GM21360 (cell line): ENCODE data around the gene OPALIN.
"Not testable (repeated sequence)": the region's sequence is repeated elsewhere in the genome, so short reads cannot be mapped to it uniquely, and the experiment has no call there.

Experiments used
- ATAC-seq: cut with Tn5 transposase; IDR thresholded peaks from one replicate; pipeline ENCODE4 v1.9.1; 2021; ENCODE audit warnings: mild to moderate bottlenecking, moderate library complexity; ENCODE audit not compliant: unreplicated experiment

The OPALIN gene

DNA sequence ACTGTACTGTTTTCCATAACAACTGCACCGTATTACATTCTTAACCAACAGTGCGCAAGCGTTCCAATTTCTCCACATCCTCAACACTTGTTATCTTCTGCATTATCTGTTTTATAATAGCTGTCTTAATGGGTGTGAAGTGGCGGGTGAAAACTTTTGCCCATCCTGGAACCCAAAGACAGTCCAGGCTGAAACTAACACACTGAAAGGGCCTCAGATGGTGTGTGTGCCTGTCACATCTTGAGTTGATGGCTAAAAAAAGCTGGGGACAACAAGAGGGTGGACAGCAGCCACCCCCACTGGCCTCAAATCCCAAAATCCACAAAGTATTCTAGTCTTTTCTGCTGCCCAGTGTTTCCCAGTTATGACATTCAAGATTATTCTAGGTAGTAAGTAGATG, 19.4 kb downstream of the OPALIN start:
- no peak for ATAC-seq

DNA sequence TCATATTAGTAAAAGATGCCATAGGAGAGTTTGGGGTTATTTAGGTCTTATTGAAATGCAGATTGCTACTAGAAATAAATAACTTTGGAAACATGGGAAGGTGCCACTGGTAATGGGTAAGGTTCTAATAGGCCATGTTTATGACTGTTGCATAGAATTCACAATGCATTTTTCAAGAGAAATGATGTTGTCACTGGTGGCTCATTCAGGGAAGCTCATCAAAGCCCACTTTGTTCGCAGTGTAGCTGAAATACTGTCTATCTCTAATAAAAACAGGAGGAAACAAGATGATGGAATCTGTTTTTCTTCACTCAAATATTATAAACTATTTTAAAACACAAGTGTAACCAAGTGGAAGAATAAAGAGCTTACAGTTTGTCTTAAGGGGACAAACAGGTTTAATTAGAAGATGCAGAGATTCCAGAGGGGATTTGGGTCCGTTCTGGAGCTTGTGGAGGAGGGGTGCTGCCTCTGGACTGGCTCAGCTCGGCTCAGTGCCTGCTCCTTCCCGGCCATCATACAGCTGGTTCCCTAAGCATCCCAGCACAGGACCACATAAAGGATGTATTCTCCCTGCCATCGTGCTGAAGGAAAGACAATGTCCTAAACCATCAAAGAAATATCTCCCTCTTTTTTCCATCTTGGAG, 20.4 kb downstream of the OPALIN start:
- no peak for ATAC-seq

DNA sequence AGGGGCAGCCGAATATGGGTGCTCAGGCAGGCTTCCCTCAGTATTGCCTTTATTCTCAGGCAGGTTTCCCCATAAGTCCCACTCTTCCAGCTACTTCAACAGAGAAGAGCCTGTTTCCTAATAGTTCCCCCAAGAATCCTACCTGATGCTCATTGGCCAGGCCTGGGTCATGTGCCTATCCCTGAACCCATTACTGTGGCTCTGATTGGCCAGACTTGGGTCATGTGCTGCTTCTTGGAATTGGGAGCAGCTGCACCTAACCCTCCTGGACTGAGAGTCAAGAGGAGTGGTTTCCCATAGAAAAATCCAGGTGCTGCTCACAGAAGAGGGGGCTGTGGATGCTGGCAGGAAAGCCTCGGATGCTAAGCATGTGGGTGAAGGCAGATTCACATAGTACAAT, 21.7 kb downstream of the OPALIN start:
- no peak for ATAC-seq

DNA sequence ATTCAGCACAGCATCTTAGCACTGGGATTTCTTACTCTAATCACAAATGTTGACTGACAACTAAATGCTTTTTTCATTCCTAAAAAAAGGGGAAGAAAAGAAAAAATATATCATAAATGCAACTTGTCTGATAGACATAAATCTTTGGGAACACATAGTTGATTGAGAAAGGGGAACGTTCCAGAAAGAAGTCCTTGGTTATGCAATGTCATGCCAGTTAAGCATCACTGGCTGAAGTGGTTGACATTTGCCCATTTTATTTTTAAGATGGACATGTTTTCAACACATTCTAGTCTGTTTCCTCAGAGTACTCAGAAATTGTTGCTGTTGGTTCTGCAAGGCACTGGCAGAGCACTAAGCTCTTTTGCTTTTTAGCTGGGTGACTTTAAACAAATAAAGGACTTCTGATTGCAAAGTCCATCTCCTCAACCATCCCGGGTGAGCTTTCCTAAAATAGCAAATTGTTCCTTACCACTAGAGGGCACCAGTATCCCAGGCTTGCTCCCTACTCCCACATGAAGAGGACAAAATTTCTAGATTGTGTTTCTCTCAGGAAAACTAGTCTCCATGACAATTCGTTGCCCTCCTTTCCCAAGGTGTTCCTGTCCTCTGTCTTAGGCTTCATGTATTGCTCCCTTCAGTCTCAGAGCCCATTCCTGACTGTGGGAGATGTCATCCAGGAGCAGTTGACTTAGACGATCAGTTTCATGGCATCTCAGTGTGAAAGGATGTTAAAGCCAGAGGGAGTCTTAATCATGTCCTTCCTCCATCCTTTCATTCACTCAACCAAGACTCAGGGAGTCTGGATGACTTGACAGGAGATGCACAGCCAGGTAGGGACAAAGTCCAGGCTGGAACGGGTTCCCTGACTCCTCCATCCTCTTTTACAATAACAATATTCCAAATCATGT, 23.9 kb downstream of the OPALIN start:
- no peak for ATAC-seq

DNA sequence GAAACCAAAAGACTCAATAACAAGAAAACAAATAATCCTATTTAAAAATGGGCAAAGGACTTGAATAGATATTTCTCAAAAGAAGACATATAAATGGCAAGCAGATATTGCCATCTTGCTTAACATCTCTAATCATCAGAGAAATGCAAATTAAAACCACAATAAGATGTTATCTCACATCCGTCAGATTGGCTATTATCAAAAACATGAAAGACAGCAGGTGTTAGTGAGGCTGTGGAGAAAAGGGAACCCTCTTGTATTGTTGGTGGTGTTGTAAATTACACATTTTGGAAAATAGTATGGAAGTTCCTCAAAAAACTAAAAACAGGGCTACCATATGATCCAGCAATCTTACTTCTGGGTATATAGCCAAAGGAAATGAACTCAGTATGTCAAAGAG, 25.7 kb downstream of the OPALIN start:
- no peak for ATAC-seq

DNA sequence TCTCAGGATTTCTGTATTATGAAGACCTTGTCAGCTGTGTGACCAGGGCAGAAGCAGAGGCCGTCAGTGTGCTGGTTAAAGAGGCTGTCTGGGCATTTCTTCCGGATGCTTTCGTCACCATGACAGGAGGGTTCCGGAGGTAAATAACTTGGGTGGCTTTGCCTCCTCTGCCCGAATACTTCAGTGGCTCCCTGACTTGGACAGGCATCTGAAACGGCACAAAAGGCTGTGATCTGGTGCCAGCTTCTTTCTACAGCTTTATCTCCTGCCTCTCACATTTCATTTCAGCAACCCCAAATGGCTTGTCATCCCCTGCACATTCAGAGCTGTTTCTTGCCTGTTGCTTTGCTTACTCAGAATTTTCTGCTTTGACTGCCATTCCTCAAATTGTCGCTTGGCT, 31.3 kb downstream of the OPALIN start:
- no peak for ATAC-seq

DNA sequence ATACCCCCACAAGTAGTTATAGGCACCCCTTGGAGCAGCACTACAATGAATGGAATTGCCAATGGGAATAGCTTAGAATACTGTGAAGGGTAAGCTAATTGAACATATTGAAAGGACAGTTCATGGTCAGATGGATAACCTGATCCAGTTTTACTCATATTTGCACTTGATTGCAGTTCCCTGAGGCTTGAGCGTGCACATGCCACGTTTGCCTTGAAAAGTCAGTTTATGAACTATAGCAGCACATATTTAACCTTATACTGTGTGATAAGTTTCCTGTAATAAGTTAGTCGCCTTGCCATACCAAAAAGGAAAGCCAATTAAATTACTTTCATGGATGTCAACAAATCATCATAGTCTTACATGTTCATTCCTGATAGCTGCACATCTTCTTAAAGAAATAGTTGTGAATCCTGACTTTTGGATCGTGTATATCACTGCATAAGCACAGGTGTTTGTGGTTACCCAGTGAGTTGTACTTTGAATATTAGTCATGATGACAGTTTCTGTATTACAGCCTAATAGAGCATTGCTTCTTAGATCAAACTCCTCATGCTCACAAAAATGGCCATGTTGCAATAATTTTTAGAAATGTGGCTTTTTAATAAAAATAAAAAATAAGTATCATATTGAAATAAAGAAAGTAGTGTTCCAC, 33.0 kb downstream of the OPALIN start:
- ATAC-seq = peak; percentile 93

DNA sequence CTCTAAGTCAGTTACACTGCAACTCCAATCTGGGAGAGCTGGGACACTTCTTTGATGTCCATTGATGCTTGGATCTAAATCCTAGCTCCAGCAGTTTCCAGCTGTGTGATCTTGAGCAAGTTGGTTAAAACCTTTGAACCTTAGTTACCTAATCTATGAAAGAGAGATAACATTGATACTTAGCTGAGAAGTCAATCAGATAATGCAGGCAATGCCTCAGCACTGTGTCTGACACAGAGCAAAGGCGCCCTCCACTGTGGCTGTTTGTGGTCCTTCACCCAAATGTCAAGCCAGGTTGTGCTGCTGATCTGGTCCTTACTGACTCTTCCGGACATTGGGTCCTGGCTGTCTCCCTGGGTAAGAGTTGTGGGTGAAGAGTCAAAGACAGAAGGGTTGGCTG, 34.4 kb downstream of the OPALIN start:
- ATAC-seq = no peak

DNA sequence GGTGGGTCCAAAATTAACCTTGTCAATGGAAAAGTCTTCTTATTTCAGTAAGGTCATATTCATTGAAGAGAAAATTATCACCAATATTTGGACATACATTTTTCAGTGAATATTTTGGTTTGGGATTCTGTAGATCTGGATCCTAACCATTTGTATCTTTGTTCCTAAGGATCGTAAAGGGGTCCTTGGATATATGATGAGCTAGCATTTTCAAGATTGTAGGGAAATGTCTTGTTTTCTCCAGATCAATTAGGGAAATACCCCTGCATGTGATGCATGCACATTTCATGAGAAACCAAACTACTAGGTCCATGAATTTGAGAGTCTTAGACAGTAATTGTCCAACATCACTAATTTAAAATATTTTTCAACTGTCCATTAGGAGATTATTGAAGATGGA, 36.5 kb downstream of the OPALIN start:
- no peak for ATAC-seq

DNA sequence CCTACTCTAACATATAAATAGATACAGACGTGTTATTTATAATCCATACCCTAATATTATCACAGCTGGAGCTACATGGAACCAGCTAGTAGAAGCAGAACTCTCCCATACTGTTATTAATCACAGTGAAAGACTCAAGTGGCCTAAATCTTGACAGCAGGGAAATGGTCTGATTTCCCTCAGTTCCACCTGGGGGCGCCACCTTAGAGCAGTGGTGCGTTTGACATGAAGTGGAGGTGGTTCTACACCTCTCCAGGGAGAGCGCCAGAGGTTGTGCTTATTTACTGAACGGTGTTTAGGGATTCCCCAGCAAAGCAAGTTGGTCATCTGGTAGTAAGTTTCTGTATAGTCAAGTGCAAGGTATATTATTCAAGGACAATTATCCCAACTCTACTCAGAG, 37.0 kb downstream of the OPALIN start:
- ATAC-seq = no peak

DNA sequence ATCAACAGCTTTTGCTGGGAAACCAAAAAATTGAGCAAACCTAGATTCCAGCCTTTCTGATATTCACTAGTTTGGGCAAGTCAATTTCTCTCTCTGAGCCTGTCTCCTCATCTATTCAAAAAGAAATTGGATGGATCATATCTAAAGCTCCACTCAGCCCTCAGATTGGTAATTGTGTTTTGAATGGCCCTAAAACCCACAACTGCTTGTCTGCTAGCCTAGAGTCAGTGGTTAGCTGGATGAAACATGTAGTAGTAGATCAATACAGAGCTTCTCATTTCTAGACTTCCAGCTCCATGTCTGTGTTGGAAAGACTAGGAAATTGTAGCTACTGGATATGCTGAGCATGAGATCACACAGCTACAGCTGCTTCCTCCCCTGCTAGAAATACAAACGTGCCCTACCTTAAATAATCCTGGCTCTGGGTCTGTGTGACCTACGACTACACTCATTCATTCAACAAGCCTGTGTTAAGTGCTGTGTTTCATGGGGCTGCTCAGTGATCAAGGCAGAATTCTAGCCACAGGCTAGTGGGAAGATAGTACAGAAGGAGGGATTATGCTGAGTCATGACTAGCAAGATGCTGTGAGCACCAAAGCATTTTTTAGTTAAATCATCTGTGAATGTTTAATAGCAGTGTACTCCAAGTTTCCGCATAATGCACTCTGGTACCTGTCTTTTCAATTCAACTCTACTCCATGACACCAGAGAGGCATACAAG, 38.9 kb downstream of the OPALIN start:
- ATAC-seq = no peak

DNA sequence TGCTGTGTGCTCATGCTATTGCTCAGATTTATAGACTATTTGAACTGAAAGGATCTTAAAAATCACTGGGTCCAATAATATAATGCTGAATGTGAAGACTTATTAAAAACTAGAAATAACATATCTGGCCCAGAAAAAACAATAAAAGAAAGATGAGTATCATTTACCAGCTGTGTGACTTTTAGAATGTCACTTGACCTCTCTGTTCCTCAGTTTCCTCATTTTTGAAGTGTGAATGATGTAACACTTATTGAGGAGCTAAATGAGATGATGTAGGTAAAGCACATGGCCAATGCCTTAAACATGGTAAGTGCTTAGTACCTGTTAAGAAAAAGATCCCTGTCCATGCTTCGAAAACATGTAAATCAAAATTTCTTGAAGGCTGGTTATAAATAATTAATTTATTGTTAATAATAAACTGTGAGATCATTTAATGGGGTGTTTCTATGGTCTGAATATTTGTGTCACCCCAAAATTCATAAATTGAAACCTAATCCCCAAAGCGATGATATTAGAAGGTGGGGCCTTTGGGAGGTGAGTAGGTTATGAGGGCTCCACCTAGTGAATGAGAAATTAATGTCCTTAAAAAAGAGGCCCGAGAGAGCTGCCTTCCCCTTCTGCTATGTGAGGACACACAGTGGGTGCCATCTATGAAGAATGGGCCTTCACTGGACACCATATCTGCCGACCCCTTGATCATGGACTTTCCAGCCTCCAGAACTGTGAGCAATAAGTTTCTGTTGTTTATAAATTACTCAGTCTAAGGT, 41.6 kb downstream of the OPALIN start:
- no peak for ATAC-seq

DNA sequence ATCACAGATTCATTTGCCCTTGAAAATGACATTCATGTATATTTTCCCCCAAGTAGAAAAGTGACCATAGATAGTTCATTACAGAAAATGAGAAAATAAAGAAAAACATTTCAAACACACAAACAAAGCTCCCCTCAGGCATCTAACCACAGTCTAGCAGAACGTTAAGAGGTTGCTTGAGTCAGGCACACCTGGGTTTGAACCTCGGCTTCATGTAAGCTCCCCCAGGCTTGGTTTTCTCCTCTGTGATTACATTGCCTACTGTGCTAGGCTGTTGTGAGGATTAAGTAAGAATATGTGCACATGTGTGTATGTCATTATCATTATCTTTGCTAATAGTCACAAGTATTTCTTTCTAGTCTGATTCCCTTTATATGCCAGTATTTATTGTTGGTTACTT, 45.5 kb downstream of the OPALIN start:
- ATAC-seq = no peak

DNA sequence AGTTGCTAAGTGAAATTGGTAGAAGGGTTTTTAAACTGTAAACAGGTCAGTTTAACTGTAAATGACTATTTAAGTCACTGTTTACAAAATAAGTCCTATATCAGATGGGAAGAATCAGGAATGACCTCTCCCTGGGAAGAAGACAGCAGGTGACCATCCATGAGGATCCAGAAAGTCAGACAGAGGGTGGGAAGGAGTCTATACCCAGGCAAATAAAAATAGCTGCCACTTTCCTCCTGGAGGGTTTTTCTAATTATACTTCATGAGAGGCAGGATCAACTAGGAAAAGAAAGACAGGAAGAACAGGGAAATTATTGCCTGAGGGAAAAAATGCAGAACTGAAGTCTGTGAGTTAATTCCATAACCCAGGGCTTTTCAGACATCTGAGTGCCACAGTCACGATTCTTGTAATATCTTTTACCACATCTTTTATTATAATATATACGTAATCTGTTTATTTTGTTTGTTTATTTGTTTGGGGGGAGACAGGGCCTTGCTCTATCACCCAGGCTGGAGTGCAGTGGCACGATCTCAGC, 47.6 kb downstream of the OPALIN start:
- no peak for ATAC-seq

DNA sequence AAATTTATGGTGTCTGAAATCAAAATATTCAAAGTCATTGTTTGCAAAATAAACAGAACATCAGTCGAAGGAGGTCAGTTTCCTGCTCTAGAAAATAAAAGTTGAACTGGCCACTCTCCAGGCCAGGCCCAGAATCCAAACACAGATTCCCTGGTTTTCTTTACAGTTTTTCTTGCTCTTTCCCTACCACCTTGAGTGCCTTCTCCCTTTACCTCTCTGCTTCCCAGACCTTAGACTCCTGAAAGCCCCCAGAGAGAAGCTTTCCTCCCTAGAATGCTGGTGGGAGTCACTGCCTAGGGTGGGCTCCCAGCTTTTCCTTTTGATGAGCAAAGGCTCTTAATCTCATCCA, 48.5 kb downstream of the OPALIN start:
- no peak for ATAC-seq

DNA sequence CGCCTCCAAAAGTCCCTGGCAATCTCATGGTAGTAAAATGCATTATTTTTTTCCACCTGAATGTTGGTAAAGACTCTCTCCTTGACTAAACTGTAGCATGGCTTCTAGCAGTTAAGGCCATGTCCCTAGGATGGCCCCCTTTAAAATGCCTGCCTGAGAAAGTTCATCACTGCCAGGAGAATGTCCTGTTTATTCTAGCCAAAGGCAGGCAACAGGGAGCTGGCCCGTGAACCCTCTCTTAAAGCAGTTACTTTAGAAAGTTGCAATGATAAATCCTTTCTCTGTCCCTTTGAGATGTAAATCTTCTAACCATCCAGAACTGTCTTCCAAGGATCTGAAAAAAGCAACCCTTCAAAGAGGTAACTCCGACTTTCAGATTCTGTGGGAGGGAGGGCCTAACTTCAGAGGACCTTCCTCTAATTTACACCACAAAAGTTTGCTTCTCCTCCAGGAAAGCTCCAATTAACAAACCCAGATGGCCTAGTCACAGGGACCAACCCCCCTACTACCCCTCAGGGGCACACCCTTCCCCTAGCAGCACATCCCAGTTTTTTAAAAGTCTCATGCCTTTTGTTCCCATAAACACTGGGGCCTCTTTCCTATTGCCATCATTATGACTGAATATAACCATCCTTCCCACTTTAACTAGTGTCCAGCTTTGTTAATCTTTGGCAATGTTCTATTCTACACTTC, 49.0 kb downstream of the OPALIN start:
- no peak for ATAC-seq

DNA sequence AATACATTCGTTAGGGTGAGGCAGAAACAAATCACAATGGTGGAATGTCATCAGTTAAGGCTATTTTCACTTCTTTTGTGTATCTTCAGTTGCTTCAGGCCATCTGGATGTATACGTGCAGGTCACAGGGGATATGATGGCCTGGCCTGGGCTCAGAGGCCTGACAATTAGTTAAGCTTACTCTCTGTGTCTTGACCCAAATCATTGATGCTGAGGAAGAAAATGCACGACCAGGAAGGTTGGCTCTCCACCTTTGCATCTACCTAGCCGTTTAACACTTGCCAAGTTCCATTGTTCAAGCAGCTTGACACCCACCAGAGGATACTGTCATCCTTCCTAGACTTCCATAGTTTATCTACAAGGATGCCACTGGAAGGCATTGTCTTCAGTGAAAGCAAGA, 49.9 kb downstream of the OPALIN start:
- not testable (repeated sequence) for ATAC-seq

DNA sequence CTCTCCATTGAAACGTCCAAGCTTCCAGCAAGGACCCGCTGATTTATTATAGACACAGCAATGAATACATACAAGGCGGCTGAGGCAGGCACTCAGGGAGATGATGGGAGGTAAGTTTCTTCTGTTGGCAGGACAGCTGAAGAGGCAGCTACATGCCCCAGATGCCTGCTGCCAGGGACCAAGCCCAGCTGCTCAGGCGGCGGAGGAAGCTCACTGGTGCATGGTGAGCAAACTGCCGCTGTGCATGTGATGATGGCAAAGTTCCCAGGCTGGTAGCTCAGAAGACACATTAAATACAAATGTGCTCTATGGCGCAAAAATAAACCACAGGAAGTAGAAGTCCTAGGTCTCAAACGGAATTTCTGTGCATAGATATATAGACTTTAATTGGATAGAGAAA, 52.3 kb downstream of the OPALIN start:
- ATAC-seq = peak; percentile 47

DNA sequence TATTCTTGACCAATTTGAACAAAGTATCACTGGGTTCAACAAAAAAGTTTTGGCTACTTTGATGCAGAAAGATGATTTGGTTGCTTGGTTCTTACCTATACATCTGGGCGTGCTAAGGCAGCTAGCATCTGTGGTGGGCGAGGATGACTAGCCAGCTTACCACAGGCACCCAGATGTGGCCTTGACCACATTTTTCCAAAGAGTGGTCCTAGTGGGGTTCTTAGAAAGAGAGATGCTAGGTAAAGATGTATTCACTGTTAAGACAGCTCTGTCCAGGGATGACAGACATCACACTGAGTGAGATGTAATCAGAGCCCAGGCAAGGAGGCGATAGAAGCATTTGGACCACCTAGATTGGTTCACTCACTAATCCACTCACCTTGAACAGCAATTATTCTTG, 53.8 kb downstream of the OPALIN start:
- no peak for ATAC-seq

DNA sequence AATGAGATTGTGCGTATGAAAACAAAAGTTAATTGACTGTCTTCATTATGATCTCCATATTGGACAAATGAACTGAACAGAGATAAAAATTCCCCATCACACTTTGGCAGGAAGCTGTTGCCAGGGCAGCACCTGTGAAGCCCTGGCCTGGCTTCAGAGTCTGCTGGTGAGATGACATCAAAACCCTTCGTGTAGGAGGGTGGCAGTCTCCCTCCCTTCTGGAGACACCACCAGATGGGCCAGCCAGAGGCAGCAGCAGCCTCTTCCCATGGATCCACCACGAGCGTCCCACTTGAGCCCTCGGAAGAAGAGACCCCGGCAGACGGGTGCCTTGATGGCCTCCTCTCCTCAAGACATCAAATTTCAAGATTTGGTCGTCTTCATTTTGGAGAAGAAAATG, 54.6 kb downstream of the OPALIN start, which contains the start of gene DNTT:
Gene DNTT (plus strand): TSS at position 205 of the 400 bp plus-strand sequence. CDS start 64 bp downstream, at position 269.
- no peak for ATAC-seq
